ENCODE data around the gene KRT2. TPM values are rescaled to one million over a fixed set of nuclear protein-coding genes. Genes with fewer than 3 reads are reported as not detected.
A peak's percentile ranks its signal among the peaks of the same experiment; 100 is the strongest.

KRT2 gene
- total and polyA plus RNA-seq, 2 donors = 3.6 to 26.4 TPM

GRCh38 chr12:52644078-52644415 lies 8.0 kb downstream of the KRT2 start:
- no peaks in the 10 kb centered on the region for H3K36me3 ChIP-seq (ENCODE audit: control insufficient read depth in 2 of 2, insufficient read depth in 2 of 2, low read length in 1 of 2)
- H3K4me1 ChIP-seq (ENCODE audit: control insufficient read depth in 2 of 2, insufficient read depth in 2 of 2, low read length in 2 of 2) = peaks cover 0 to 36% of the 10 kb centered on the region in 2 donors
- peaks cover 0 to 5% of the 10 kb centered on the region in 2 donors for H3K9me3 ChIP-seq (ENCODE audit: control insufficient read depth in 2 of 2, insufficient read depth in 1 of 2, low read length in 1 of 2)
- WGBS = 98% methylated on average over 6 of the region's 6 CpGs
- H3K4me3 ChIP-seq (ENCODE audit: low read length in 2 of 2) = no peak overlapping the region
- DNase-seq (ENCODE audit: low read depth in 6 of 9, low spot score in 9 of 9) = no peak
- no peaks in the 10 kb centered on the region for H3K27me3 ChIP-seq (ENCODE audit: control insufficient read depth in 2 of 2, insufficient read depth in 1 of 2, low read length in 1 of 2)
- H3K27ac ChIP-seq (ENCODE audit: low read depth in 1 of 2, low read length in 1 of 2) = no peak overlapping the region

- WGBS = 95% methylated on average over 10 of the region's 10 CpGs
- Histone ChIP-seq H3K4me3 (ENCODE audit: low read length in 2 of 2) (no peak overlapping the region), H3K27ac (ENCODE audit: low read depth in 1 of 2, low read length in 1 of 2) (no peak overlapping the region), H3K4me1 (ENCODE audit: control insufficient read depth in 2 of 2, insufficient read depth in 2 of 2, low read length in 2 of 2) (peaks cover 0 to 32% of the 10 kb centered on the region in 2 donors), H3K9me3 (ENCODE audit: control insufficient read depth in 2 of 2, insufficient read depth in 1 of 2, low read length in 1 of 2) (peaks cover 0 to 5% of the 10 kb centered on the region in 2 donors), H3K36me3 (ENCODE audit: control insufficient read depth in 2 of 2, insufficient read depth in 2 of 2, low read length in 1 of 2) (no peaks in the 10 kb centered on the region), H3K27me3 (ENCODE audit: control insufficient read depth in 2 of 2, insufficient read depth in 1 of 2, low read length in 1 of 2) (no peaks in the 10 kb centered on the region)
- DNase-seq (ENCODE audit: low read depth in 6 of 9, low spot score in 9 of 9) = no peak
Measured at GRCh38 chr12:52643233-52644077, 8.6 kb downstream of the KRT2 start.

GRCh38 chr12:52641468-52641867 lies 10.5 kb downstream of the KRT2 start:
- Histone ChIP-seq H3K4me3 (ENCODE audit: low read length in 2 of 2) (no peak overlapping the region), H3K9me3 (ENCODE audit: control insufficient read depth in 2 of 2, insufficient read depth in 1 of 2, low read length in 1 of 2) (peaks cover 0 to 5% of the 10 kb centered on the region in 2 donors), H3K4me1 (ENCODE audit: control insufficient read depth in 2 of 2, insufficient read depth in 2 of 2, low read length in 2 of 2) (peaks cover 0 to 19% of the 10 kb centered on the region in 2 donors), H3K27me3 (ENCODE audit: control insufficient read depth in 2 of 2, insufficient read depth in 1 of 2, low read length in 1 of 2) (no peaks in the 10 kb centered on the region), H3K36me3 (ENCODE audit: control insufficient read depth in 2 of 2, insufficient read depth in 2 of 2, low read length in 1 of 2) (no peaks in the 10 kb centered on the region), H3K27ac (ENCODE audit: low read depth in 1 of 2, low read length in 1 of 2) (no peak overlapping the region)
- 79% methylated on average over 4 of the region's 4 CpGs for WGBS
- no peak for DNase-seq (ENCODE audit: low read depth in 6 of 9, low spot score in 9 of 9)

GRCh38 chr12:52637299-52637698 lies 14.7 kb downstream of the KRT2 start:
- DNase-seq (ENCODE audit: low read depth in 6 of 9, low spot score in 9 of 9) = no peak
- 96% methylated on average over 4 of the region's 4 CpGs for WGBS

GRCh38 chr12:52636592-52637258 lies 15.3 kb downstream of the KRT2 start:
- H3K9me3 ChIP-seq (ENCODE audit: control insufficient read depth in 2 of 2, insufficient read depth in 1 of 2, low read length in 1 of 2) = no peaks in the 10 kb centered on the region
- peaks cover 4 to 20% of the 10 kb centered on the region in 2 donors for H3K4me1 ChIP-seq (ENCODE audit: control insufficient read depth in 2 of 2, insufficient read depth in 2 of 2, low read length in 2 of 2)
- H3K36me3 ChIP-seq (ENCODE audit: control insufficient read depth in 2 of 2, insufficient read depth in 2 of 2, low read length in 1 of 2) = no peaks in the 10 kb centered on the region
- WGBS = 91% methylated on average over 5 of the region's 5 CpGs
- no peak overlapping the region for H3K27ac ChIP-seq (ENCODE audit: low read depth in 1 of 2, low read length in 1 of 2)
- no peak overlapping the region for H3K4me3 ChIP-seq (ENCODE audit: low read length in 2 of 2)
- no peak for DNase-seq (ENCODE audit: low read depth in 6 of 9, low spot score in 9 of 9)
- no peaks in the 10 kb centered on the region for H3K27me3 ChIP-seq (ENCODE audit: control insufficient read depth in 2 of 2, insufficient read depth in 1 of 2, low read length in 1 of 2)

More at GRCh38 chr12:52637299-52637698, 14.7 kb downstream of the KRT2 start:
- H3K4me3 ChIP-seq (ENCODE audit: low read length in 2 of 2) = no peak overlapping the region
- H3K27ac ChIP-seq (ENCODE audit: low read depth in 1 of 2, low read length in 1 of 2) = no peak overlapping the region
- H3K9me3 ChIP-seq (ENCODE audit: control insufficient read depth in 2 of 2, insufficient read depth in 1 of 2, low read length in 1 of 2) = no peaks in the 10 kb centered on the region
- H3K4me1 ChIP-seq (ENCODE audit: control insufficient read depth in 2 of 2, insufficient read depth in 2 of 2, low read length in 2 of 2) = peaks cover 4 to 22% of the 10 kb centered on the region in 2 donors
- no peaks in the 10 kb centered on the region for H3K36me3 ChIP-seq (ENCODE audit: control insufficient read depth in 2 of 2, insufficient read depth in 2 of 2, low read length in 1 of 2)
- H3K27me3 ChIP-seq (ENCODE audit: control insufficient read depth in 2 of 2, insufficient read depth in 1 of 2, low read length in 1 of 2) = no peaks in the 10 kb centered on the region

GRCh38 chr12:52636189-52636588 lies 15.8 kb downstream of the KRT2 start:
- no peaks in the 10 kb centered on the region for H3K9me3 ChIP-seq (ENCODE audit: control insufficient read depth in 2 of 2, insufficient read depth in 1 of 2, low read length in 1 of 2)
- no peaks in the 10 kb centered on the region for H3K27me3 ChIP-seq (ENCODE audit: control insufficient read depth in 2 of 2, insufficient read depth in 1 of 2, low read length in 1 of 2)
- no peaks in the 10 kb centered on the region for H3K36me3 ChIP-seq (ENCODE audit: control insufficient read depth in 2 of 2, insufficient read depth in 2 of 2, low read length in 1 of 2)
- WGBS = 62% methylated on average over 6 of the region's 6 CpGs
- DNase-seq (ENCODE audit: low read depth in 6 of 9, low spot score in 9 of 9) = no peak
- no peak overlapping the region for H3K4me3 ChIP-seq (ENCODE audit: low read length in 2 of 2)
- no peak overlapping the region for H3K27ac ChIP-seq (ENCODE audit: low read depth in 1 of 2, low read length in 1 of 2)
- peaks cover 4 to 18% of the 10 kb centered on the region in 2 donors for H3K4me1 ChIP-seq (ENCODE audit: control insufficient read depth in 2 of 2, insufficient read depth in 2 of 2, low read length in 2 of 2)

- 73% methylated on average over 7 of the region's 7 CpGs for WGBS
Measured at GRCh38 chr12:52634266-52635056, 17.6 kb downstream of the KRT2 start.

GRCh38 chr12:52633383-52633782 lies 18.6 kb downstream of the KRT2 start:
- DNase-seq (ENCODE audit: low read depth in 6 of 9, low spot score in 9 of 9) = peak in 5 of 9 donors; percentile 33 to 70 (median 55)
- H3K27me3 ChIP-seq (ENCODE audit: control insufficient read depth in 2 of 2, insufficient read depth in 1 of 2, low read length in 1 of 2) = no peaks in the 10 kb centered on the region
- WGBS = 7% methylated on average over 4 of the region's 4 CpGs
- H3K36me3 ChIP-seq (ENCODE audit: control insufficient read depth in 2 of 2, insufficient read depth in 2 of 2, low read length in 1 of 2) = no peaks in the 10 kb centered on the region
- peaks cover 4 to 23% of the 10 kb centered on the region in 2 donors for H3K4me1 ChIP-seq (ENCODE audit: control insufficient read depth in 2 of 2, insufficient read depth in 2 of 2, low read length in 2 of 2)
- no peak overlapping the region for H3K4me3 ChIP-seq (ENCODE audit: low read length in 2 of 2)
- peak overlapping the region in 1 of 2 donors; percentile 35 for H3K27ac ChIP-seq (ENCODE audit: low read depth in 1 of 2, low read length in 1 of 2)
- no peaks in the 10 kb centered on the region for H3K9me3 ChIP-seq (ENCODE audit: control insufficient read depth in 2 of 2, insufficient read depth in 1 of 2, low read length in 1 of 2)

More at GRCh38 chr12:52634266-52635056, 17.6 kb downstream of the KRT2 start:
- Histone ChIP-seq H3K9me3 (ENCODE audit: control insufficient read depth in 2 of 2, insufficient read depth in 1 of 2, low read length in 1 of 2) (no peaks in the 10 kb centered on the region), H3K27me3 (ENCODE audit: control insufficient read depth in 2 of 2, insufficient read depth in 1 of 2, low read length in 1 of 2) (no peaks in the 10 kb centered on the region), H3K27ac (ENCODE audit: low read depth in 1 of 2, low read length in 1 of 2) (peak overlapping the region in 1 of 2 donors; percentile 12), H3K4me3 (ENCODE audit: low read length in 2 of 2) (no peak overlapping the region), H3K4me1 (ENCODE audit: control insufficient read depth in 2 of 2, insufficient read depth in 2 of 2, low read length in 2 of 2) (peaks cover 4 to 21% of the 10 kb centered on the region in 2 donors), H3K36me3 (ENCODE audit: control insufficient read depth in 2 of 2, insufficient read depth in 2 of 2, low read length in 1 of 2) (no peaks in the 10 kb centered on the region)
- DNase-seq (ENCODE audit: low read depth in 6 of 9, low spot score in 9 of 9) = no peak
